BLaER1 treated with 17β-estradiol and CSF1 and Interleukin-3, amounts not matched to agents 10 nM and 100 nM (cell line): ENCODE measurements around the gene PTPRN2.

Experiments
- H3K27ac ChIP-seq, 11 experiments: shearing (Covaris generic); formaldehyde crosslinking; 2 replicates each; pipeline ENCODE4 v1.8.1; 2022
- H3K27me3 ChIP-seq, 11 experiments: shearing (Covaris generic); formaldehyde crosslinking; 2 replicates each; pipeline ENCODE4 v1.8.1; 2022
- H3K36me3 ChIP-seq, 11 experiments: shearing (Covaris generic); formaldehyde crosslinking; 2 replicates each; pipeline ENCODE4 v1.8.1; 2022
- H3K4me1 ChIP-seq, 10 experiments: shearing (Covaris generic); formaldehyde crosslinking; 2 replicates each; pipeline ENCODE4 v1.8.1; 2022
- H3K4me2 ChIP-seq, 11 experiments: shearing (Covaris generic); formaldehyde crosslinking; 2 replicates each; pipeline ENCODE4 v1.8.1; 2022
- H3K4me3 ChIP-seq, 10 experiments: shearing (Covaris generic); formaldehyde crosslinking; 2 replicates each; pipeline ENCODE4 v1.8.1; 2022
- H3K9ac ChIP-seq, 11 experiments: shearing (Covaris generic); formaldehyde crosslinking; 2 replicates each; pipeline ENCODE4 v1.8.1; 2022
- H3K9me3 ChIP-seq, 11 experiments: shearing (Covaris generic); formaldehyde crosslinking; replicated peaks in 1 of 11; 2 replicates each; pipeline ENCODE4 v1.8.1; 2022
- H4K20me1 ChIP-seq, 11 experiments: shearing (Covaris generic); formaldehyde crosslinking; 2 replicates each; pipeline ENCODE4 v1.8.1; 2022
- Cebpa-rat ChIP-seq, 11 experiments: shearing (Covaris generic); IDR thresholded peaks; 2 replicates each; pipeline ENCODE4 v1.8.1; 2022

The PTPRN2 gene

DNA sequence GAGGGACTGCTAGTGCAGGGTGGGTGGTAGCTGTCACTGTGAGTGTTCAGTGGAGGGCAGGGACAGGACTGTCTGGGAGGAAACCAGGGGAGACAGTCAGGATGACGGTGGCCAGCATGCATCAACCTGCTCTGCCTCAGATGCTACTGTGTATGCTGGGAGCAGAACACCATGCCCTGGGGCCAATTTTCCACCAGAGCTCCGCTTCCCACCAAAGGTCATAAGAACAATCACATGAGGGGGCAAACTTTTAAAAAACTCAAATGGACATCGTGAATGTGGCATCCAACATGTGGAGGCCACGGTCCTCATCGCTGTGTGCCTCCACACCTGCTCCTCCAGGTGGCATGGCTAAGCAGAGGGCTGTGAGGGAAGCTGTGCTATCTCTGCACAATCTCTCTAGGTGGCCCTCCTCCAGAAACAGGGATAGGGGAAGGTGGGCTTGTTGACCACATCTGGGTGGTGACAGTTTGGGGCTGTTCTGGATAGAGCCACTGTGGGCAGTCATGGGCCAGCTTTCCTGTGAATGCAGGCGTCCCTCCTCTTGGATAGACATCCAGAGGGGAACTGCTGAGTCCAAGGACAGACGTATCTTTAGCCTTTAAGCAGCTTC lies 411.0 kb downstream of the PTPRN2 start:
- Histone ChIP-seq H3K4me1 (peaks cover 0 to 4% (median 0%) of the 10 kb centered on the region in 10 experiments; a peak in 2 of 20 replicates), H3K27me3 (no peaks in the 10 kb centered on the region), H3K9ac (no peak overlapping the region), H3K36me3 (no peaks in the 10 kb centered on the region), H3K27ac (no peak overlapping the region), H4K20me1 (no peaks in the 10 kb centered on the region), H3K9me3 (peaks cover 19 to 35% (median 30%) of the 10 kb centered on the region in 11 experiments), H3K4me2 (no peak overlapping the region), H3K4me3 (no peak overlapping the region)
- TF ChIP-seq Cebpa-rat (IDR thresholded peaks at IDR 0.05): no peak

DNA sequence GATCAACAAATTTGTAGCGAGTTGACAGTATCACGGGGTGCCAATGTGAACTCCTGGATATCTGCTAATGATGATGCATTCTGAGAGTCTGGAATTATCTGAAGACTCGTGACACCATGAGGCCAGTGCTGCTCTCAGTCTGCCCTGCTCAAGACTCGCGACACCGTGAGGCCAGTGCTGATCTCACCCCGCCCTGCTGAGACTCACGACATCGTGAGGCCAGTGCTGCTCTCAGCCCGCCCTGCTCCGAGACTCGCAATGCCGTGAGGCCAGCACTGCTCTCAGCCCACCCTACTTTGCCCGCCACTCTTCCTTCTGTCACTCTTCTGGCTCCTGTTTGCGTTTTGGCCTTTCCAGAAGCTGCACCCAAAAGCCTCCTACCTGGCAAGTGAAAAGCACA lies 411.8 kb downstream of the PTPRN2 start:
- no peak overlapping the region for H3K9ac ChIP-seq
- no peaks in the 10 kb centered on the region for H3K36me3 ChIP-seq
- no peak for TF ChIP-seq Cebpa-rat (IDR thresholded peaks at IDR 0.05)
- no peak overlapping the region for H3K4me2 ChIP-seq
- H3K4me3 ChIP-seq: no peak overlapping the region
- H3K9me3 ChIP-seq: peaks cover 19 to 35% (median 30%) of the 10 kb centered on the region in 11 experiments
- H3K4me1 ChIP-seq: peaks cover 0 to 6% (median 0%) of the 10 kb centered on the region in 10 experiments; a peak in 2 of 20 replicates
- H3K27ac ChIP-seq: no peak overlapping the region
- no peaks in the 10 kb centered on the region for H3K27me3 ChIP-seq
- H4K20me1 ChIP-seq: no peaks in the 10 kb centered on the region

DNA sequence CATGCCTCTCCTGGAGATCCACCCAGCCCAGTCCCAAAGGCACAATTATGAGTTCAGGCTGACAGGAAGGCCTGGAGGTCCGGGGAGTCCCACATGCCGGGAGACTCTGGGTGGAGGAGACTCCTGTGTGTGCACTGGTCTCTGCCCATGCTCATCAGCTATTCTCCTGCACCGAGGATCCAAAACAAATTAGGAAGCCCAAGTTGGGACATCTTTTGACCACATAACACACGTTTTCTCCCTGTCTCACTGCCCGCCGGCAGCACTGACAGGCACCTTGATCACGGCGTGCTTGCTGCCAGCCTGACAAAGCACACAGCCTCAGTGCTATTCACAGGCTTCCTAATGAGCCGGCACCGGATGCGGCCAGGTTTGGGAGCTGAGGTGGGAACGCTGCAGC lies 412.7 kb downstream of the PTPRN2 start:
- Histone ChIP-seq H3K4me2 (no peak overlapping the region), H3K4me3 (no peak overlapping the region), H3K9me3 (peaks cover 19 to 35% (median 30%) of the 10 kb centered on the region in 11 experiments), H3K4me1 (peaks cover 0 to 6% (median 0%) of the 10 kb centered on the region in 10 experiments; a peak in 2 of 20 replicates), H4K20me1 (no peaks in the 10 kb centered on the region), H3K36me3 (no peaks in the 10 kb centered on the region), H3K9ac (no peak overlapping the region), H3K27me3 (no peaks in the 10 kb centered on the region), H3K27ac (no peak overlapping the region)
- TF ChIP-seq Cebpa-rat (IDR thresholded peaks at IDR 0.05): no peak

DNA sequence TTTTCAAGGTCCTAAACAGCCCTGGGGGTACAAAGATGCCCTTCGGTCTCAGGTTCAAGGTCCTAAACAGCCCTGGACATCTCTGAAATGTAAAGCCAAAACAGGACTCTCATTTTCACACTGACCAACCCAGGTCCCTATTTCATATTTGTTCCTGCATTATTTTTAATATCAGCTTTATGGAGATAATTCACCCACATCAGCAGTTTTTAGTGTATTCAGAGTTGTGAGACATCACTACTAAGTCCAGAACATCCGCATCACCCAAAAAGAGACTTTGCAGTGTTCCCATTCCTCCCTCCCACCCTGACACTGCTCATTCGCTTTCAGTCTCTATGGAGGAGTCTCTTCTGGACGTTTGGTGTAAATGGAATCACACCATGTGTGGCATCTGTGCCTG lies 420.2 kb downstream of the PTPRN2 start:
- H3K27me3 ChIP-seq: no peaks in the 10 kb centered on the region
- no peak for TF ChIP-seq Cebpa-rat (IDR thresholded peaks at IDR 0.05)
- peaks cover 0 to 6% (median 0%) of the 10 kb centered on the region in 10 experiments; a peak in 2 of 20 replicates for H3K4me1 ChIP-seq
- H3K9me3 ChIP-seq: peaks cover 0 to 7% (median 3%) of the 10 kb centered on the region in 11 experiments; a peak in 12 of 22 replicates
- no peak overlapping the region for H3K9ac ChIP-seq
- no peak overlapping the region for H3K4me3 ChIP-seq
- H3K4me2 ChIP-seq: no peak overlapping the region
- no peaks in the 10 kb centered on the region for H3K36me3 ChIP-seq
- H4K20me1 ChIP-seq: no peaks in the 10 kb centered on the region
- no peak overlapping the region for H3K27ac ChIP-seq

DNA sequence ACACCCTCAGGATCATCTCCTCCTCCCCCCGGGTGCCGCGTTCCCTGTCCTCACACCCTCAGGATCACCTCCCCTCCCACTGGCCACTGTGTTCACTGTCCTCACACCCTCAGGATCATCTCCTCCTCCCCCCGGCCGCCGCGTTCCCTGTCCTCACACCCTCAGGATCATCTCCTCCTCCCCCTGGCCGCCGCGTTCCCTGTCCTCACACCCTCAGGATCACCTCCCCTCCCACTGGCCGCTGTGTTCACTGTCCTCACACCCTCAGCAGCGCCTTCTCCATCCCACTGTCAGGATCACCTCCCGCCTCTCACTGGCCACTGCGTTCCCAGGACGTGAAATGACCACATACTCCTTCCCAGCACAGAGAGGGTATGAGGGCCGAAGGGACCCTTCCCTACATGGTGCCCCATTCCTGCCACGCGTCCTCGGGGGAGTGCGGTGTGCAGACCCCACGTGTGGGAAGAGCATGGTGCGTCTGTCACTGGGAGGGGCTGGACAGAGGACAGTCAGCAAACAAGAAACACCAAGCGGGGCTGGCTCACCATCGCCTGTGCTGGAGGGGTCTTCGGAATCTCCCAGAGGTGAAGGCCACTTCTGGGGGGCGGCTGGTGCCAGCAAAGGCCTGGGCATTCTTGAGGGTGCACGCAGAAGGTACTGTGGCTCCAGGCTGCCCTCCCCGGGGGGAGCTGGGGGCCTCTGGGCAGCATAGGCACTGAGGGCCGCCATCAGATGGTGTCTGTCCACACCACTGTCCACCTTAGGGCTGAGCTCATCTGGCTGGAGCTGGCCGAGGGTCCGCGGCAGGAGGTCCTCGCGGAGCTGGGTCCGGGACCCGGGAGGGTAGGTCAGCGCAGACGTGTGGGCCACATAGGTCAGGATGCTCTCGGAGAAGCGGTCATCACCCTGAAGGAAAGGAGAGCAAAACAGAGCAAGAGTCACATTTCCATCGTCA lies 421.0 kb downstream of the PTPRN2 start:
- no peak overlapping the region for H3K27ac ChIP-seq
- no peak overlapping the region for H3K4me3 ChIP-seq
- H3K4me2 ChIP-seq: no peak overlapping the region
- no peak overlapping the region for H3K9ac ChIP-seq
- no peak for TF ChIP-seq Cebpa-rat (IDR thresholded peaks at IDR 0.05)
- H3K27me3 ChIP-seq: no peaks in the 10 kb centered on the region
- no peaks in the 10 kb centered on the region for H3K36me3 ChIP-seq
- no peaks in the 10 kb centered on the region for H4K20me1 ChIP-seq
- peaks cover 0 to 4% (median 0%) of the 10 kb centered on the region in 11 experiments; a peak in 1 of 22 replicates for H3K9me3 ChIP-seq
- H3K4me1 ChIP-seq: peaks cover 0 to 2% (median 0%) of the 10 kb centered on the region in 10 experiments; a peak in 2 of 20 replicates

DNA sequence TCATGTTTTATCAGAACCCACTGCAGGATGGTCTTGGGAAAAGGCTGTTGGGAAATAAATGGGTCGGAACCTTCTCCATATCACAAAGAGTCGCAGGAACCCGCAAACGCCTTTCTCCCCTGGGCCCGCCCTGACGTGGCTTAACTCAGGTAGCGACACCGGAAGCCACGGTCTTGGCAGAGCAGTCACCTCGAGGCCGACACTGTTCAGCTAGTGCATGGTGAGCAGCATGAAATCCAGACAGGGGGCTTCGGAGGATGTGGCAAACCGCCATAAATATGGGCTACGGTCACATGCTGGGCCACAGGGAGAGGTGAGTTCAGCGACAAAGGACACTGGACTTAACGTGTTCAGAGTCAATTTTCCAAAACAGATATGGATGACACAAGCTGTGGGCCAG lies 421.9 kb downstream of the PTPRN2 start:
- H3K9me3 ChIP-seq: peaks cover 0 to 4% (median 0%) of the 10 kb centered on the region in 11 experiments; a peak in 1 of 22 replicates
- no peak overlapping the region for H3K4me2 ChIP-seq
- H3K4me3 ChIP-seq: no peak overlapping the region
- H3K27me3 ChIP-seq: no peaks in the 10 kb centered on the region
- H3K4me1 ChIP-seq: no peaks in the 10 kb centered on the region
- no peak overlapping the region for H3K9ac ChIP-seq
- no peak for TF ChIP-seq Cebpa-rat (IDR thresholded peaks at IDR 0.05)
- no peaks in the 10 kb centered on the region for H3K36me3 ChIP-seq
- H4K20me1 ChIP-seq: no peaks in the 10 kb centered on the region
- H3K27ac ChIP-seq: no peak overlapping the region

DNA sequence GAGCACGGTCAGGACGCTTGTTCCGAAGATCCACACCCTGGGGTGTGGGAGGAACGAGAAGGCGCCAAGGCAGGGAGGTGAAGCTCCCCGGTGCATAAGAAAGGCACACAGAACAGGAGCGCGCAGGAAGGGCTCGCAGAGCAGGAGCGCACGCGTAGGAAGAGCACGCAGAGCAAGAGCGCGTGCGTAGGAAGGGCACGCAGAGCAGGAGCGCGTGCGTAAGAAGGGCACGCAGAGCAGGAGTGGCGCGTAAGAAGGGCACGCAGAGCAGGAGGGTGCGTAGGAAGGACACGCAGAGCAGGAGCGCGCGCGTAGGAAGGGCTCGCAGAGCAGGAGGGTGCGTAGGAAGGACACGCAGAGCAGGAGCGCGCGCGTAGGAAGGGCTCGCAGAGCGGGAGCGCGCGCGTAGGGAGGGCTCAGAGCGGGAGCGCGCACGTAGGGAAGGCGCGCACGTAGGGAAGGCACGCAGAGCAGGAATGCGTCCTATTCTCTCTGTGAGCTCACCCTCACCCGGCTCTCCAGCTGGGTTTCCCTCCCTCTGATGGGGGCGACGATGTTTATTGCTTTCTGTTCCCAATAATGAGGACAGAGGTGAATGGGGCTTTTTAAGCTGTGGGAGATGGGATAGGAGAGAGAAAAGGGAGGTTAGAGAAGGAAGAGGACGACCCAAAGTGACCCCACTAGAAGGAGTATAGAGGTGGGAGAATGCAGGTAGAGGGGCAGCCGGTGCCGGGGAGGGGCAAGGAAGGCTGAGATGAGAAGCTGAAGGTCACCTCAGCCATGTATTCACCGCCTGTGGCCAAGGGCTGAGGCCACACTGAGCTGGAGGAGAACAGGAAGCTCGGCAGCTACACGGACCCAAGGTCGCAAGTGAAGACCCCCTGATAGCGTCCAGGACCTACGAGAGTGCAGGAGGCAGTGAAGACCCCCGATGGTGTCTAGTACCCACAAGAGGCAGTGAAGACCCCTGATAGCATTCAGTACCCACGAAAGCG lies 423.2 kb downstream of the PTPRN2 start:
- no peak overlapping the region for H3K4me3 ChIP-seq
- H3K4me2 ChIP-seq: no peak overlapping the region
- H3K4me1 ChIP-seq: 0 out of 20 replicates have a peak, but pooled peaks cover 0 to 5% (median 0%) of the 10 kb centered on the region in 10 experiments
- no peak for TF ChIP-seq Cebpa-rat (IDR thresholded peaks at IDR 0.05)
- H3K27me3 ChIP-seq: no peaks in the 10 kb centered on the region
- no peaks in the 10 kb centered on the region for H4K20me1 ChIP-seq
- H3K9me3 ChIP-seq: peaks cover 0 to 4% (median 0%) of the 10 kb centered on the region in 11 experiments; a peak in 1 of 22 replicates
- no peaks in the 10 kb centered on the region for H3K36me3 ChIP-seq
- H3K27ac ChIP-seq: no peak overlapping the region
- no peak overlapping the region for H3K9ac ChIP-seq

DNA sequence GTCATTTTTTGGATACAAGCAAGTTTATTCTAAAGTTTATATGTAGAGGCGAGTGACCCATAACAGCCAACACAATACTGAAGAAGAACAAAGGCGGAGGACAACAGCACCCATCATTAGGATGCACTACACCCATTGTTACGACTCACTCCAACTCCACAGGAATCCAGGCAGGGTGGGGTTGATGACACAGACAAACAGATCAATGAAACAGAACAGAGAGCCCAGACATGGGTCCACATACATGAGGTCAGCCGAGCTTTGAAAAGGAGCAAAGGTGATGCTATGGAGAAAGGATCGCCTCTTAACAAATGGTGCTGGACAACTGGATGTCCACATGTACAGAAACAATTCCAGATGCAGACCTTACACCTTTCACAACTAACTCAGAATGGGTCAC lies 426.4 kb downstream of the PTPRN2 start:
- H3K9ac ChIP-seq: no peak overlapping the region
- no peak overlapping the region for H3K4me2 ChIP-seq
- no peaks in the 10 kb centered on the region for H3K27me3 ChIP-seq
- no peak for TF ChIP-seq Cebpa-rat (IDR thresholded peaks at IDR 0.05)
- H3K4me1 ChIP-seq: peaks cover 0 to 9% (median 5%) of the 10 kb centered on the region in 10 experiments; a peak in 7 of 20 replicates
- no peak overlapping the region for H3K4me3 ChIP-seq
- H3K36me3 ChIP-seq: no peaks in the 10 kb centered on the region
- H4K20me1 ChIP-seq: no peaks in the 10 kb centered on the region
- no peak overlapping the region for H3K27ac ChIP-seq
- H3K9me3 ChIP-seq: peaks cover 0 to 4% (median 0%) of the 10 kb centered on the region in 11 experiments; a peak in 3 of 22 replicates
